Esophagus (tissue), 2 donors: Measurements from ENCODE around the gene ZBTB18. TPM values are rescaled to one million over a fixed set of nuclear protein-coding genes. Genes with fewer than 3 reads are reported as not detected.

Source experiments
- H3K27ac ChIP-seq, 2 donors: one replicate each; pipeline ENCODE4 v1.5.1; 2013; ENCODE audit warnings: low read depth in 2 of 2, mild to moderate bottlenecking in 2 of 2, inconsistent platforms in 1 of 2, low read length in 1 of 2, moderate library complexity in 1 of 2
- H3K27me3 ChIP-seq, 2 donors: one replicate each; pipeline ENCODE4 v1.6.1; 2013; ENCODE audit warnings: low read length in 2 of 2, control low read depth in 1 of 2, mild to moderate bottlenecking in 1 of 2; ENCODE audit not compliant: insufficient read depth in 2 of 2, control insufficient read depth in 1 of 2
- H3K36me3 ChIP-seq, 2 donors: one replicate each; pipeline ENCODE4 v1.6.1; 2013; ENCODE audit warnings: low read length in 1 of 2; ENCODE audit not compliant: control insufficient read depth in 2 of 2, insufficient read depth in 2 of 2
- H3K4me1 ChIP-seq, 2 donors: one replicate each; pipeline ENCODE4 v1.6.1; 2013; ENCODE audit warnings: low read length in 1 of 2; ENCODE audit not compliant: control insufficient read depth in 2 of 2, insufficient read depth in 2 of 2
- H3K4me3 ChIP-seq, 2 donors: one replicate each; pipeline ENCODE4 v1.5.1; 2013; ENCODE audit warnings: low read length in 2 of 2, mild to moderate bottlenecking in 2 of 2, low read depth in 1 of 2, moderate library complexity in 1 of 2
- H3K9me3 ChIP-seq, 2 donors: one replicate each; pipeline ENCODE4 v1.6.1; 2013; ENCODE audit warnings: mild to moderate bottlenecking in 2 of 2, low read depth in 1 of 2, low read length in 1 of 2, moderate library complexity in 1 of 2; ENCODE audit not compliant: control insufficient read depth in 2 of 2, insufficient read depth in 1 of 2
- WGBS, 2 donors: extraction: QIAGEN DNeasy Blood & Tissue Kit; methylation state at CpG; one replicate each; pipeline ENCODE4 v1.1.7; 2013; 5-methylcytosine and 5-hydroxymethylcytosine counted together
- polyA plus RNA-seq, 2 donors: library from polyadenylated mRNA; stranded (reverse); fragments of 200-250 nt; gene quantifications; one replicate each; pipeline ENCODE4 v1.2.3, GENCODE V29; 2013
- donor health status: healthy with polysubstance abuse.
- donor health status: Bipolar disorder and iron deficiency.

The ZBTB18 gene
- polyA plus RNA-seq, 2 donors = 3.0 to 3.5 TPM

- peaks cover 0 to 4% of the 10 kb centered on the region in 2 donors for H3K9me3 ChIP-seq
- no peaks in the 10 kb centered on the region for H3K36me3 ChIP-seq
- no peak overlapping the region for H3K27ac ChIP-seq
- 91 to 94% methylated on average over 3 of the region's 3 CpGs for WGBS, 2 donors
- no peak overlapping the region for H3K4me3 ChIP-seq
- no peaks in the 10 kb centered on the region for H3K27me3 ChIP-seq
- H3K4me1 ChIP-seq = no peaks in the 10 kb centered on the region
Observed at GRCh38 chr1:244082969-244083368, 31.9 kb downstream of the ZBTB18 start.

DNA sequence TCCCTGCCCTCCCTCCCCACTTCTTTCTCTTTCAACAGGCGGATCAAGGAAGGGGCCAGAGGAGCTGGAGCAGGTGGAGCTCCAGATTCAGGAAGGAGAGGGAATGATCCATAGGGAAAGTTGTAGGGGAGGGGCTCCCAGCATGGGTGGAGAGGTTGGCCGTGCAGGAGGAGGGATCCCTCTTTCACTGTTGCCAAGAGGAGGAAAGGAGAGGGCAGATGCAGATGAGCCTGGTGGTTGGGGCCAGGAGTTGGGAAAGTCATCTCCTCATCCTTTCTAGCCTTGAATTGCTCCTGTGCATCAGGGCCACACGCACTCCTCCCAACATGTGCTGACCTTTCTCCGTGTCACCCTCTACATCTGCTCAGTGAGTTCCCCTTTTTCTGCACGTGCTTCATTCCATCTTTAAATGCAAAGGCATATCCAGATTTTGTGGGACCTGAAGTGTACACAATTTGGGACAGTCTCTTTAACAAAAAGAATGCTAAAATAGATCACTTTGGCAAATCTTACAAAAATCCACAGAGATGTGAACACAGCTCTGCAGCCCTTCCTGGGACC is 32.4 kb downstream of the ZBTB18 start:
- Histone ChIP-seq H3K27ac (no peak overlapping the region), H3K36me3 (no peaks in the 10 kb centered on the region)
- WGBS, 2 donors = 59 to 66% methylated on average over 4 to 5 of the region's 5 CpGs

DNA sequence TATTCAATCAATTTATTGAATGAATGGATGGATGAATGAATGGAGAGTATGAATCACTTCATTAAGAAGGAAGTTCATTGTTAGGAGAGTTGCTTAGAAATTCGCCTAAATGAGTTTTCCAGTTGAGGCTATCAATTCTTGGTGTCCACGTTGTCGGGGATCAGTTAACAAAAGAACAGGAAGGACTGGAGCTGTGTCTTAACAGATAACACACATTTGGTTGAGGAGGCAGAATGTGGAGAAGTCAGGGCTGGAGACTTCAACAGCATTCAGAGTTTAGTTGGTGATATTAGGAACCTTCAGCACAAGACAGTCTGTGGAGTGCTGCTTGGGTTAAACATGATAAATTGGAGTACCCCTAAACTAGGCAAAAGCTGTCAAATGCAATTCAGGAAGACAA is 33.7 kb downstream of the ZBTB18 start:
- whole genome bisulfite sequencing, 2 donors = 61 to 64% methylated on average over 3 of the region's 3 CpGs
- peaks cover 0 to 7% of the 10 kb centered on the region in 2 donors for H3K9me3 ChIP-seq

More for the DNA sequence above, 32.4 kb downstream of the ZBTB18 start:
- H3K27me3 ChIP-seq = no peaks in the 10 kb centered on the region
- no peak overlapping the region for H3K4me3 ChIP-seq
- H3K9me3 ChIP-seq = peaks cover 0 to 4% of the 10 kb centered on the region in 2 donors
- no peaks in the 10 kb centered on the region for H3K4me1 ChIP-seq

GRCh38 chr1:244085891-244086290 is 34.8 kb downstream of the ZBTB18 start:
- no peaks in the 10 kb centered on the region for H3K27me3 ChIP-seq
- no peaks in the 10 kb centered on the region for H3K4me1 ChIP-seq
- H3K4me3 ChIP-seq = no peak overlapping the region
- peaks cover 0 to 7% of the 10 kb centered on the region in 2 donors for H3K9me3 ChIP-seq
- no peaks in the 10 kb centered on the region for H3K36me3 ChIP-seq
- H3K27ac ChIP-seq = no peak overlapping the region
- WGBS, 2 donors = 88 to 92% methylated on average over 2 of the region's 2 CpGs

More for the DNA sequence above, 33.7 kb downstream of the ZBTB18 start:
- H3K27ac ChIP-seq = no peak overlapping the region
- no peaks in the 10 kb centered on the region for H3K4me1 ChIP-seq
- H3K4me3 ChIP-seq = no peak overlapping the region
- no peaks in the 10 kb centered on the region for H3K27me3 ChIP-seq
- H3K36me3 ChIP-seq = no peaks in the 10 kb centered on the region

- 91 to 94% methylated on average over 13 of the region's 13 CpGs for WGBS, 2 donors
- no peaks in the 10 kb centered on the region for H3K36me3 ChIP-seq
- H3K4me3 ChIP-seq = no peak overlapping the region
- no peaks in the 10 kb centered on the region for H3K4me1 ChIP-seq
- peaks cover 0 to 7% of the 10 kb centered on the region in 2 donors for H3K9me3 ChIP-seq
- H3K27ac ChIP-seq = no peak overlapping the region
- H3K27me3 ChIP-seq = no peaks in the 10 kb centered on the region
Observed at GRCh38 chr1:244087021-244087560, 36.0 kb downstream of the ZBTB18 start.

GRCh38 chr1:244087611-244088010 is 36.5 kb downstream of the ZBTB18 start:
- H3K36me3 ChIP-seq = no peaks in the 10 kb centered on the region
- H3K4me1 ChIP-seq = no peaks in the 10 kb centered on the region
- no peak overlapping the region for H3K27ac ChIP-seq
- peaks cover 0 to 7% of the 10 kb centered on the region in 2 donors for H3K9me3 ChIP-seq
- H3K27me3 ChIP-seq = no peaks in the 10 kb centered on the region
- no peak overlapping the region for H3K4me3 ChIP-seq
- WGBS, 2 donors = 67 to 89% methylated on average over 7 of the region's 7 CpGs

DNA sequence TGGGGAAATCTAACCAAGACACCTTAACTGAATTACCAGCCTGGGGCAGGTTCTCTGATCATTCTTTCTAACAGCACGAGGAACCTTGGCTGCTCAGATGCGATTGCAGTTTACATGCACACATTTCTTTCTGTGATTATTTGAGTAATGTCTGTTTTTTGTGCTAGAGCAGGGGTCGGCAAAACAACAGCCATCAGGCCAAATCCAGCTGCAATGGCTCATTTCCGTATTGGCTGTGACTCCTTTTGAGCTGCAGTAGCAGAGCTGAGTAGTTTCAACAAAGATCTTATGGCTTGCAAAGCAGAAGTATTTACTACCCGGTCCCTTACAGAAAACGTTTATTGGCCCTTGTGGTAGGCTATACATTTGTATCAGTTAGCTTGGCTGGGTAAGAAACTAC is 37.1 kb downstream of the ZBTB18 start:
- H3K4me1 ChIP-seq = no peaks in the 10 kb centered on the region

GRCh38 chr1:244089561-244089960 is 38.5 kb downstream of the ZBTB18 start:
- peaks cover 0 to 7% of the 10 kb centered on the region in 2 donors for H3K9me3 ChIP-seq
- no peaks in the 10 kb centered on the region for H3K36me3 ChIP-seq
- WGBS, 2 donors = 55 to 81% methylated on average over 8 of the region's 8 CpGs
- no peak overlapping the region for H3K27ac ChIP-seq
- no peak overlapping the region for H3K4me3 ChIP-seq
- no peaks in the 10 kb centered on the region for H3K4me1 ChIP-seq
- no peaks in the 10 kb centered on the region for H3K27me3 ChIP-seq

More for the DNA sequence above, 37.1 kb downstream of the ZBTB18 start:
- H3K9me3 ChIP-seq = peaks cover 0 to 7% of the 10 kb centered on the region in 2 donors
- H3K4me3 ChIP-seq = no peak overlapping the region
- no peak overlapping the region for H3K27ac ChIP-seq
- WGBS, 2 donors = 68 to 76% methylated on average over 6 of the region's 6 CpGs
- H3K27me3 ChIP-seq = no peaks in the 10 kb centered on the region
- H3K36me3 ChIP-seq = no peaks in the 10 kb centered on the region

GRCh38 chr1:244090645-244091044 is 39.6 kb downstream of the ZBTB18 start:
- Histone ChIP-seq H3K4me3 (no peak overlapping the region), H3K4me1 (no peaks in the 10 kb centered on the region), H3K27ac (no peak overlapping the region), H3K9me3 (peaks cover 0 to 7% of the 10 kb centered on the region in 2 donors), H3K36me3 (no peaks in the 10 kb centered on the region), H3K27me3 (no peaks in the 10 kb centered on the region)
- WGBS, 2 donors = 53 to 78% methylated on average over 3 of the region's 3 CpGs
